Osteoblast (primary cell): ENCODE results near the gene ZNF865. TPM values are rescaled to one million over a fixed set of nuclear protein-coding genes. Genes with fewer than 3 reads are reported as not detected.

ENCODE experiments used
- DNase-seq: peaks from one replicate; pipeline ENCODE4 v3.0.0; 2011; ENCODE audit warnings: low spot score, mixed read lengths; ENCODE audit not compliant: insufficient read length; ENCODE audit errors: missing footprints
- H2AFZ ChIP-seq: 2 replicates; pipeline ENCODE4 v1.6.0; 2011; ENCODE audit warnings: mild to moderate bottlenecking, low read length
- H3K27ac ChIP-seq: 2 replicates; pipeline ENCODE4 v1.5.1; 2011; ENCODE audit warnings: mild to moderate bottlenecking, low read depth, low read length, moderate library complexity
- H3K27me3 ChIP-seq: 2 replicates; pipeline ENCODE4 v1.6.0; 2012; ENCODE audit warnings: mild to moderate bottlenecking, control low read depth, inconsistent platforms, low read length, moderate library complexity; ENCODE audit not compliant: insufficient read depth
- H3K36me3 ChIP-seq: 2 replicates; pipeline ENCODE4 v1.5.1; 2011; ENCODE audit warnings: mild to moderate bottlenecking, low read length, control low read depth, moderate library complexity; ENCODE audit not compliant: insufficient read depth
- H3K4me1 ChIP-seq: 2 replicates; pipeline ENCODE4 v1.5.1; 2011; ENCODE audit warnings: mild to moderate bottlenecking, low read length, control low read depth, moderate library complexity; ENCODE audit not compliant: insufficient read depth
- H3K4me2 ChIP-seq: 2 replicates; pipeline ENCODE4 v1.6.0; 2011; ENCODE audit warnings: mild to moderate bottlenecking, low read length; ENCODE audit not compliant: insufficient read depth
- H3K4me3 ChIP-seq: fragments of 200-600 bp; sonication (generic); 3 replicates; pipeline ENCODE4 v1.5.1; 2012; ENCODE audit warnings: mild to moderate bottlenecking, low read length, inconsistent platforms; ENCODE audit not compliant: insufficient read depth
- H3K79me2 ChIP-seq: 2 replicates; pipeline ENCODE4 v1.6.0; 2012; ENCODE audit warnings: mild to moderate bottlenecking, low read length, control low read depth, inconsistent platforms; ENCODE audit not compliant: insufficient read depth
- H3K9me3 ChIP-seq: 2 replicates; pipeline ENCODE4 v1.5.1; 2011; ENCODE audit warnings: low read depth, low read length, control low read depth
- H4K20me1 ChIP-seq: 2 replicates; pipeline ENCODE4 v1.6.0; 2012; ENCODE audit warnings: mild to moderate bottlenecking, low read length, control low read depth; ENCODE audit not compliant: insufficient read depth
- CTCF ChIP-seq: IDR thresholded peaks from 2 replicates; pipeline ENCODE4 v1.5.1; 2011; ENCODE audit warnings: mild to moderate bottlenecking, low read depth, low read length, moderate library complexity; ENCODE audit errors: extremely low read depth
- total RNA-seq: library from RNA; depleted of rRNA; stranded (reverse); fragments of >200 nt; gene quantifications from 2 replicates; pipeline ENCODE4 v1.2.3, GENCODE V29; 2012

ZNF865 gene
- total RNA-seq, 1 donor: 1.4 TPM

GRCh38 chr19:55663846-55664536 lies 58.5 kb downstream of the ZNF865 start:
- Histone ChIP-seq H3K36me3 (peaks cover 65% of the 10 kb centered on the region), H3K4me1 (no peaks in the 10 kb centered on the region), H3K27ac (no peak overlapping the region), H3K79me2 (peaks cover 91% of the 10 kb centered on the region), H2AFZ (no peak overlapping the region), H4K20me1 (peaks cover 74% of the 10 kb centered on the region), H3K27me3 (no peaks in the 10 kb centered on the region), H3K4me3 (no peak overlapping the region), H3K9me3 (no peaks in the 10 kb centered on the region), H3K4me2 (no peak overlapping the region)
- DNase-seq: no peak
- TF ChIP-seq CTCF: no peak

- Histone ChIP-seq H3K4me2 (no peak overlapping the region), H3K36me3 (peaks cover 74% of the 10 kb centered on the region), H3K4me3 (no peak overlapping the region), H2AFZ (no peak overlapping the region), H3K4me1 (peaks cover 2% of the 10 kb centered on the region), H3K9me3 (no peaks in the 10 kb centered on the region), H3K27me3 (no peaks in the 10 kb centered on the region), H3K27ac (no peak overlapping the region), H4K20me1 (peaks cover 83% of the 10 kb centered on the region), H3K79me2 (peaks cover 91% of the 10 kb centered on the region)
- DNase-seq: no peak
- TF ChIP-seq CTCF: no peak
Measured at GRCh38 chr19:55666343-55667005, 61.0 kb downstream of the ZNF865 start.

Other genes starting within 250 kb of the ZNF865 start
- not detected in 2 replicates for gene GARIN5B, start 242.4 kb upstream of the ZNF865 start, total RNA-seq
- 0.36 and 1.2 TPM in 2 replicates for gene IL11, start 235.2 kb upstream of the ZNF865 start, total RNA-seq
- not detected in 2 replicates for gene TMEM190, start 228.8 kb upstream of the ZNF865 start, total RNA-seq
- 0.29 TPM in 1 of 2 replicates, not detected in the other for gene TMEM238, start 221.4 kb upstream of the ZNF865 start, total RNA-seq
- gene RPL28, start 219.7 kb upstream of the ZNF865 start, total RNA-seq: 223 and 310 TPM in 2 replicates
- 37.3 and 66.9 TPM in 2 replicates for gene UBE2S, start 197.9 kb upstream of the ZNF865 start, total RNA-seq
- gene SHISA7, start 162.3 kb upstream of the ZNF865 start, total RNA-seq: not detected in 2 replicates
- 55.4 and 65.1 TPM in 2 replicates for gene ISOC2, start 144.0 kb upstream of the ZNF865 start, total RNA-seq
- not detected in 2 replicates for gene C19orf85, start 140.9 kb upstream of the ZNF865 start, total RNA-seq
- 1.5 and 2.9 TPM in 2 replicates for gene ZNF628, start 129.0 kb upstream of the ZNF865 start, total RNA-seq
- gene NAT14, start 120.5 kb upstream of the ZNF865 start, total RNA-seq: 8.3 and 11.2 TPM in 2 replicates
- 22.7 and 77.4 TPM in 2 replicates for gene SSC5D, start 117.2 kb upstream of the ZNF865 start, total RNA-seq
- not detected in 2 replicates for gene SBK2, start 68.5 kb upstream of the ZNF865 start, total RNA-seq
- not detected in 2 replicates for gene SBK3, start 60.1 kb upstream of the ZNF865 start, total RNA-seq
- gene ZNF579, start 24.8 kb upstream of the ZNF865 start, total RNA-seq: 6.9 and 7.4 TPM in 2 replicates
- 2.9 and 3.6 TPM in 2 replicates for gene FIZ1, start 6.1 kb upstream of the ZNF865 start, total RNA-seq
- gene ZNF524, start 5.4 kb upstream of the ZNF865 start, total RNA-seq: 11.2 TPM in 2 replicates
- gene ZNF784, start 18.9 kb downstream of the ZNF865 start, total RNA-seq: 6.5 and 8.7 TPM in 2 replicates
- gene ZNF580, start 35.4 kb downstream of the ZNF865 start, total RNA-seq: 6.5 and 8.3 TPM in 2 replicates
- 25.7 and 28.6 TPM in 2 replicates for gene ZNF581, start 38.0 kb downstream of the ZNF865 start, total RNA-seq
- 10.5 and 13.3 TPM in 2 replicates for gene CCDC106, start 42.6 kb downstream of the ZNF865 start, total RNA-seq
- 64.5 and 70.2 TPM in 2 replicates for gene U2AF2, start 49.4 kb downstream of the ZNF865 start, total RNA-seq
- gene EPN1, start 69.6 kb downstream of the ZNF865 start, total RNA-seq: 25.0 and 31.5 TPM in 2 replicates
- not detected in 2 replicates for gene NLRP9, start 132.8 kb downstream of the ZNF865 start, total RNA-seq
- not detected in 2 replicates for gene RFPL4A, start 153.4 kb downstream of the ZNF865 start, total RNA-seq
- not detected in 2 replicates for gene RFPL4AL1, start 163.5 kb downstream of the ZNF865 start, total RNA-seq
- gene NLRP11, start 226.4 kb downstream of the ZNF865 start, total RNA-seq: not detected in 2 replicates
- gene NLRP4, start 230.9 kb downstream of the ZNF865 start, total RNA-seq: not detected in 2 replicates